ENCODE results near the gene PACC1.

GRCh38 chr1:212367474-212368072 lies 47.1 kb downstream of the PACC1 start:
- TF ChIP-seq POLR2A (IDR thresholded peaks at IDR 0.05) (no peak), POLR2AphosphoS5 (IDR thresholded peaks at IDR 0.05) (no peak), CTCF (IDR thresholded peaks at IDR 0.05) (no peak), EP300 (IDR thresholded peaks at IDR 0.05) (no peak)
